Measurements from ENCODE around the gene CTTNBP2.

- TF ChIP-seq, protein P1, sequence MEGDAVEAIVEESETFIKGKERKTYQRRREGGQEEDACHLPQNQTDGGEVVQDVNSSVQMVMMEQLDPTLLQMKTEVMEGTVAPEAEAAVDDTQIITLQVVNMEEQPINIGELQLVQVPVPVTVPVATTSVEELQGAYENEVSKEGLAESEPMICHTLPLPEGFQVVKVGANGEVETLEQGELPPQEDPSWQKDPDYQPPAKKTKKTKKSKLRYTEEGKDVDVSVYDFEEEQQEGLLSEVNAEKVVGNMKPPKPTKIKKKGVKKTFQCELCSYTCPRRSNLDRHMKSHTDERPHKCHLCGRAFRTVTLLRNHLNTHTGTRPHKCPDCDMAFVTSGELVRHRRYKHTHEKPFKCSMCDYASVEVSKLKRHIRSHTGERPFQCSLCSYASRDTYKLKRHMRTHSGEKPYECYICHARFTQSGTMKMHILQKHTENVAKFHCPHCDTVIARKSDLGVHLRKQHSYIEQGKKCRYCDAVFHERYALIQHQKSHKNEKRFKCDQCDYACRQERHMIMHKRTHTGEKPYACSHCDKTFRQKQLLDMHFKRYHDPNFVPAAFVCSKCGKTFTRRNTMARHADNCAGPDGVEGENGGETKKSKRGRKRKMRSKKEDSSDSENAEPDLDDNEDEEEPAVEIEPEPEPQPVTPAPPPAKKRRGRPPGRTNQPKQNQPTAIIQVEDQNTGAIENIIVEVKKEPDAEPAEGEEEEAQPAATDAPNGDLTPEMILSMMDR (IDR thresholded peaks at IDR 0.05; ENCODE audit: insufficient read depth, low read length, poor library complexity, severe bottlenecking): no peak
- TF ChIP-seq EZH2phosphoT487 (conservative IDR thresholded peaks at IDR 0.05; ENCODE audit: low read length): no peak
These were observed 104.2 kb downstream of the CTTNBP2 start for GRCh38 chr7:117769085-117769484.
